Body of pancreas (tissue), 4 donors: ENCODE results near the gene NF1.

Experiments used
- POLR2A ChIP-seq, 3 donors: fragments of 450-650 bp; IDR thresholded peaks; one replicate each; pipeline ENCODE4 v1.6.1; 2016; ENCODE audit warnings: antibody characterized with exemption in 3 of 3, mild to moderate bottlenecking in 2 of 3
- TF ChIP-seq, protein P1 (sequence below), 7 experiments: fragments of 450-650 bp in 4 of 7; fragments of 200-600 bp in 3 of 7; sonication (generic) in 3 of 7; IDR thresholded peaks; one replicate each; pipeline ENCODE4 v1.5.1; 2016 to 2019; ENCODE audit warnings: antibody characterized with exemption in 7 of 7

- TF ChIP-seq, protein P1, sequence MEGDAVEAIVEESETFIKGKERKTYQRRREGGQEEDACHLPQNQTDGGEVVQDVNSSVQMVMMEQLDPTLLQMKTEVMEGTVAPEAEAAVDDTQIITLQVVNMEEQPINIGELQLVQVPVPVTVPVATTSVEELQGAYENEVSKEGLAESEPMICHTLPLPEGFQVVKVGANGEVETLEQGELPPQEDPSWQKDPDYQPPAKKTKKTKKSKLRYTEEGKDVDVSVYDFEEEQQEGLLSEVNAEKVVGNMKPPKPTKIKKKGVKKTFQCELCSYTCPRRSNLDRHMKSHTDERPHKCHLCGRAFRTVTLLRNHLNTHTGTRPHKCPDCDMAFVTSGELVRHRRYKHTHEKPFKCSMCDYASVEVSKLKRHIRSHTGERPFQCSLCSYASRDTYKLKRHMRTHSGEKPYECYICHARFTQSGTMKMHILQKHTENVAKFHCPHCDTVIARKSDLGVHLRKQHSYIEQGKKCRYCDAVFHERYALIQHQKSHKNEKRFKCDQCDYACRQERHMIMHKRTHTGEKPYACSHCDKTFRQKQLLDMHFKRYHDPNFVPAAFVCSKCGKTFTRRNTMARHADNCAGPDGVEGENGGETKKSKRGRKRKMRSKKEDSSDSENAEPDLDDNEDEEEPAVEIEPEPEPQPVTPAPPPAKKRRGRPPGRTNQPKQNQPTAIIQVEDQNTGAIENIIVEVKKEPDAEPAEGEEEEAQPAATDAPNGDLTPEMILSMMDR (IDR thresholded peaks at IDR 0.05): no peak
- no peak for TF ChIP-seq POLR2A (IDR thresholded peaks at IDR 0.05)
Observed at GRCh38 chr17:31404028-31404949, 309.5 kb downstream of the NF1 start.
